HUDEP-2 (cell line): ENCODE data around the gene ATP13A1.
A peak's percentile ranks its signal among the peaks of the same experiment; 100 is the strongest.
"Not testable (repeated sequence)": the region's sequence is repeated elsewhere in the genome, so short reads cannot be mapped to it uniquely, and the experiment has no call there.

Experiments
- DNase-seq, 76 experiments: peaks; one replicate each; lab custom pipeline; 2025; ENCODE audit not compliant: unreplicated experiment in 76 of 76; lab: John Stamatoyannopoulos, UW

ATP13A1 gene

GRCh38 chr19:19665420-19665948, 2.0 kb upstream of the ATP13A1 start:
- DNase-seq = not testable (repeated sequence)

DNA sequence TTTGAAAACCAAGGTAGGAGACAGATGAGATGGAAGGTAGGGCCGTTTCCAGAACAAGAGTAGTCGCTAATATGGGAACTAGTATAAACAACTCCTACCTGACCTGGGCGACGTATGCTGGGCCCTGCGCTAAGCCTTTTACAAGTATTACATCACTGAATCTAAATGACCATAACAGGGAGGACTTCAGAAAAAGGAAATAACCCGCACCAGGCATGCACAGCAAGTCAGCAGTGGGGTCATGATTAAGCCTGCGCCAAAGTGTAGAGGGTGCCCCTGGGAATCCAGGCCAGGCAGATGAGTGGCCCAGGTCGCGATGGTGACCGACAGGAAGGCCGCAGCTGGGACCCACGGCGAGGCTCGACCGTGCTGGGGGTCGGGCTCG, 613 bp downstream of the ATP13A1 start:
- peak in 1 of 76 experiments; percentile 19 for DNase-seq

DNA sequence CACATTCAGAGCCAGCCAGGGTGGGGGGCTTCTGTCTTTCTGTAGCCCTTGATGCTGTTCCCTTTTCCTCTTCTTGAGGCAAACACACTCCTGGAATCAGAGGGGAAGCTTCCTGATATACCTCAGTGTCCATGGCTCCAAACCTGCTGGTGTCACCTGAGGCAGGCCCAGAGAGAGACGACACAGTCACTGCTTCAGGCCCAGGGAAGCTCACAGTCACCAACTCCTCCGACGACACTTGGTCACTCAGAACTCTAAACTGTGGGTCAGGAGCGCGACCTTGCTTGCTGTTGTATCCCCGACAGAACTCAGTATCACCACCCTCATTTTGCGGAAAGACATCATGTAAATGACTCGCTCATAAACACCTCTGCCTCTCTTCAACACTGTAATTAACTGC, 1.1 kb downstream of the ATP13A1 start:
- no peak for DNase-seq

GRCh38 chr19:19661675-19662251, 1.7 kb downstream of the ATP13A1 start:
- DNase-seq = peak in 9 of 76 experiments; percentile 7 to 40 (median 21)

- no peak for DNase-seq
These were observed 2.3 kb downstream of the ATP13A1 start for GRCh38 chr19:19661141-19661674.

GRCh38 chr19:19659646-19660245, 3.7 kb downstream of the ATP13A1 start:
- no peak for DNase-seq

GRCh38 chr19:19657397-19657783, 6.1 kb downstream of the ATP13A1 start:
- DNase-seq = peak in 17 of 76 experiments; percentile 10 to 32 (median 20)

GRCh38 chr19:19656451-19657396, 6.8 kb downstream of the ATP13A1 start:
- DNase-seq = no peak

- DNase-seq = no peak
These were observed 7.7 kb downstream of the ATP13A1 start for GRCh38 chr19:19655641-19656343.

DNA sequence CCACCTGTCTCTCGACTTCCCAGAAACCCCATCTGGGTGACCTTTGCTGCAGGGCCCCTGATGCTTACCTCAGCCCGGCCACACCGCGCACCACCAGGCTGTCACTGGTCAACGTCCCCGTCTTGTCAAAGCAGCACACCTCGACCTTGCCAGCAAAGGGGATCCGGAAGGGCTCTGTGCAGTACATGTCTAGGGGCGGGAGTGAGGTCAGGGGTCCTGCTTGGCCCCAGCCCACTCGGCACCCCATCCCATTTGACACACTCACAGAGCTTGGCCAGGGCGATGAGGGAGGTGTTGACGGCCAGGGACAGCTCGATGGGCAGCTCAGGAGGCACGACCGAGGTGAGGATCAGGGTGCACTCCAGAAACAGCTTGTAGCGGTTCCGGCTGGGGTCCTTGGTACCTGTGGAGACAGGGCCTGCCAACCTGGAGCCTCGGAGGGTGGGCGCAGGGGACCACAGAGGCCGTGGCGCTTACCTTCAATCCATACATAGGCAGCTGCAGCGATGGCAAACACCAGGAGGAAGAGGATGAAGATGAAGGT, 8.4 kb downstream of the ATP13A1 start:
- DNase-seq = no peak

DNA sequence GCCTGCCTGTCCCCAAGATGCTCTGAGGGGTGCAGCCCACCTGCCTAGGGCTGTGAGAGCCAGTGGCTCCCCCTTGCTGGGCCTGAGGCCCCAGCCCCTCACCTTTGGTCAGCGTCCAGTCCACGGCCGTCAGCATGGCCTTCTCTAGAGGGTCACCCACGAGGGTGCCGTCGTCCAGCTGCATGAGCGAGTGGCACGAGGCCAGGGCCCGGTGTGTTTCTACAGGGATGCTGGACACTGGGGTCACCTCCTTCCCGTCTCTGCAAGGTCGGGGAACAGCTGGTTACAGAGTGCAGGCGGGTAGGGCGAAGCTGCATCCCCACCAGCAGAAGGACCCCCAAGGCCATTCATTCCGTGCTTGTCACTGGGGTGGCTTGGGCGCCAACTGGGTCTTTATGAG, 9.0 kb downstream of the ATP13A1 start:
- no peak for DNase-seq

DNA sequence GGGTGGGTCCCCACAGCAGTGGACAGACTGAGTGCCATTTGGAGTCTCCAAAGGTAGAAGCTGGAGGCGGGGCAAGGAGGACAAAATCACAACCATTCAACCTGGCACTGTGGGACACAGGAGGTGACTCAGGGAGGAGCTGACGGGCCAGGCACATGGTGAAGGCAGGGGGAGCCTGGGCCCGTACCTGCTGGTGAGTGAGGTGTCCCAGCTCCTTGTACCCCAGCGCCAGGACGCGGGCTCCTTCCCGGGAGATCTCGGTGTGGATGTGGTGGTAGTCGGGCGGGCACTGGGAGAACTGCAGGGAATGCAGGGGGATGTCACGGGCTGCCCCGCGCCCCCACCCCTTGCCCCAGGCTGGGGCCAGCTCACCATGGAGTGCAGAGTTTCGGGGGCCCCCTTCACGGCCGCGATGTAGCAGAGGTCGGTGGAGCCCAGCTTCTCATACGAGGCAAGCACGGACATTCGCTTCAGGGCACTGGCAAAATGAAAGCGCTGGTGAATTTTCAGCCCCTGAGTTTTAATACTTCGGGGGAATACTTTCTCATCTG, 9.8 kb downstream of the ATP13A1 start:
- DNase-seq = no peak

- DNase-seq = no peak
These were observed 10.8 kb downstream of the ATP13A1 start for GRCh38 chr19:19652482-19653295.

GRCh38 chr19:19651076-19651475, 12.4 kb downstream of the ATP13A1 start:
- no peak for DNase-seq

GRCh38 chr19:19650331-19650730, 13.1 kb downstream of the ATP13A1 start:
- no peak for DNase-seq

DNA sequence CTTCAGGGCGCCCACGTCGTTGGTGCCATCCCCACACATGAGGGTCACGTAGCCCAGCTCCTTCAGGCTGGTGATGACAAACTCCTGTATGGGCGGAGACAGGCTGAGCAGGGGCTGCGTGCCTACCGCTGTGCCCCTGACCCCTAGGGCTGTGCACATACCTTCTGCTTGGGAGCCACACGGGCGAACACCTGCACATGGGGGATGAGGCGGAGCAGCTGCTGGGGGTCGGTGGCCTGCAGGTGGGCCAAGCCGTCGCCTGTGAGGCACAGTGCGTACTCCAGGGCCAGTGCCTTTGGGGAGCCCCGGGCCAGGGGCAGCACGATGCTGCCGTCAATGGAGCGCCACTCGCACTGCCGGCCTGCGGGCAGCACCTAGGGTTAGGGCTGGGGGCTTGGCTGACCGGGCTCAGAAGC, 13.9 kb downstream of the ATP13A1 start:
- DNase-seq = no peak

- DNase-seq = no peak
These were observed 14.3 kb downstream of the ATP13A1 start for GRCh38 chr19:19649155-19649554.

DNA sequence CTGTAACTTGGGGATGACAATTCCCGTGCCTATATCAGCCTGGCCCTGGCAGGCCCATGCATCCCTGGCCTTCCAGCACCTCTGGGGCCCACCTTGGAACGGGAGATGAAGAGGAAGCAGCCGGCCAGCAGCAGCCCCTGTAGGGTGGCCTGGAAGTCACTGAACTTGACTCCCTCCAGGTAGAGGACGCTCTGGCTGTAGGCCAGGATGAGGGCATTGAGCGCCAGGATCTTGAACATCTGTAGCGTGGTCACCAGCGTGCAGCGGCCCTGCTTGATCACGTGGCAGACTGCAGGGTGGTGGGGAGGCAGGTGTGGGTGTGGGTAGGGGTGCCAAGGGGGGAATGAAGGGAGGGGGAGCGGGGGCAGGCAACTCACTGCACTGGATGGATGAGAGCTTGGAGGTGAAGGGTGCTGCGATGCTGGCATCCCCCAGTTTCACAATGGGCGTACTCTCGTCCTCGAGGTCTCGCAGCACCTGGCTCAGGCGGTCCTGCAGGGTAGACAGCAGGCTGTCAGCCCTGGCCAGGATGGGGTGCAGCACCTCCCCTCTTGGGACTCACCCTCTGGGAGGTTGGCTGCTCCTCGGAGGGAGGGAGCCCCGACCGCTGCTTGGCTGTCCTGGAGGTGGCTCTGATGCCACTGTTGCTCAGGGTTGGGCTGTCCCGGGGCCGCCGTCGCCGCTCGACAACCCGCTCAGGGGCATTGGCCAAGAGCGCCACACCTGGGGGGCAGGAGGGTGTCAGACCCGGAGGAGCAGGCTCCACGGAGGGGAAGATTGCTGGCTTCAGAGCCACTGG, 16.2 kb downstream of the ATP13A1 start:
- no peak for DNase-seq
